Umbilical cord (tissue), 2 donors: ENCODE results near the gene TATDN2. TPM values are rescaled to one million over a fixed set of nuclear protein-coding genes. Genes with fewer than 3 reads are reported as not detected.

Experiments used
- DNase-seq: peaks from one replicate; pipeline ENCODE4 v3.0.0-alpha.2; 2015; ENCODE audit warnings: low spot score
- total RNA-seq: library from RNA; depleted of rRNA; stranded (reverse); fragments of >200 nt; gene quantifications from one replicate; pipeline ENCODE4 v1.2.3, GENCODE V29; 2014; ENCODE audit warnings: low replicate concordance; ENCODE audit not compliant: insufficient read depth

Gene TATDN2
- total RNA-seq, 1 donor from 2014 or later: 12.5 TPM

GRCh38 chr3:10317311-10317960, 69.2 kb downstream of the TATDN2 start:
- no peak for DNase-seq

- DNase-seq: no peak
These were observed 69.7 kb downstream of the TATDN2 start for GRCh38 chr3:10317961-10318350.

DNA sequence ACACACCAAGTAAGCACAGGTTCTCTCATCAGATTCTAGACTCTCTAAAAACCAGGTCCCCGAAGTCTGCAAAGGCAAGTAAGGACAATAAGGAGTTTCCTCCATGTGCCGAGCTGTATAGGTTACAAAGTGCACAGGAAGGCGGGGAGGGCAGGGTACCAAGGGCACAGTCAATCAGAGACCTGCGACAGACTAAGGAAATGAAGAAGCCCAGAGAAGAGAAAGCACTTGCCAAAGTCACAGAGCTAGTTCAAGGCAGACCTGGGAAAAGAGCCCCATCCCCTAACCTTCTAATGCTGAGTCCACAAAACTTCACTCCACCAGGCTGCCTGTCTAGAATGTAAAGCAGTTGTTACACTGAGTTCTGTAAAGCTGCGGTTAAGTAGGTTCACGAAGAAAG, 71.0 kb downstream of the TATDN2 start:
- no peak for DNase-seq

DNA sequence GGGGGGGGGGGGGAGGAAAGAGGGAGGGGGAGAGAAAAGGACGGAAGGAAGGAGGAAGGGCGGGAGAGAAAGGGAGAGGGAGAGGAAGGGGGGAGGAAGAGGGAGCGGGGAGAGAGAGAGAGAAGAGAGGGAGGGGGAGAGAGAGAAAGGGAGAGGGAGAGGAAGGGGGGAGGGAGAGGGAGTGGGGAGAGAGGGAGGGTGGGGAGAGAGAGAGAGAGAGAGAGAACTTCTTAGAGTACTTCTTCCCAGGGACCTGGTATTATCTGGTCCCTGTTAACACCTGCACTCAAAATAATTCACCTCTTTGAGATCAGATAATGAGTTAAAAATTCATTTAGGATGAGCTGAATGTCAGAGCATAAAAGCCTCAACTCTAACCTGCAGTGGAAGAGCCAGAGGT, 71.5 kb downstream of the TATDN2 start:
- no peak for DNase-seq

DNA sequence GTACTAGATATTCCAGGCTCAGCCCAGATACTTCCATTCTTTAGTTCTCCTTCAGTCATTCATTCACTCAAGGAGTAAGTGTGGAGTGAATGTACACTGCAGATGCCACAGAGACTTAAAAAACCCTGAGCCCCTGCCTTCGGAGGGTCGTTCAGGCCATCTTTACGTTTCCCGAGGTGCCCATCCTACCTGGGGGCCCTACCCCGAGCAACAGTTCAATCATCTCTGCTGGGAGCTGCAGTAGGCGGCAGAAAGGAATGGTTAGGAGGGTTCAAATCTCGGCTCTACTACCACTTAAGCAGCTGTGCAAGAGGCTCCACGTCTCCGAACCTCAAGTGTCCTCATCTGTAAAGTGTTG, 72.0 kb downstream of the TATDN2 start:
- DNase-seq: peak; percentile 6

DNA sequence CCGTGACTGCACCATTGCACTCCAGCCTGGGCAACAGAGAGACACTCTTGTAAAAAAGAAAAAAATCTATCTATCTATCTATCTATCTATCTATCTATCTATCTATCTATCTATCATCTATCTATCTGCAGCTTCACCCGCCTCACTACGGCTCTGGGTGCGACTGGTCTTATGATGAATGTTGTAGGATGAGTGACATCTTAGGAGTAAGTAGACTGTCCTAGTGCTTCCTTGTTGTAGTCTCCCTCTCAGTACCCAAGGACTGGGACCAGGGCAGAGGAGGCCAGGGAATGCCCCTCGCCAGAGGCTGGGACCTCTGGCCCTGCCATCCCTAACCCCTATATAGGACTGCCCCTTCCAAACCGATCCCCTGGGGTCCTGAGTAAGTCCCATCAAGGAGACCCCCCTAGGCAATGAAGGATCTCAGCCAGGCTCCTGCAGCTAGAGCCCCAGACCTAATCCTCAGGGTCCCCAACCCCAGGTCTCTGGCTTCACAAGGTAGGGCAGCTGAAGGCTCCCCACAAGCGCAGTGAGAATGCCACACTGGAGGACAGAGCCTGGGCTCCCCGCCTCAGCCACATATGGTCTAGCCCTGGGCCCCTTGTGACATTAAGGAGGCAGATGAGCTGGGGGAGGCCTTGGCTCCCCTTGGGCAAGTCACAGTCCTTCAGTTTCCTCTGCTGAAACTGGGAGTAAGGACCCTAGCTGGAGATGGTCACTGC, 73.5 kb downstream of the TATDN2 start:
- DNase-seq: no peak

GRCh38 chr3:10322352-10322710, 74.1 kb downstream of the TATDN2 start:
- no peak for DNase-seq

DNA sequence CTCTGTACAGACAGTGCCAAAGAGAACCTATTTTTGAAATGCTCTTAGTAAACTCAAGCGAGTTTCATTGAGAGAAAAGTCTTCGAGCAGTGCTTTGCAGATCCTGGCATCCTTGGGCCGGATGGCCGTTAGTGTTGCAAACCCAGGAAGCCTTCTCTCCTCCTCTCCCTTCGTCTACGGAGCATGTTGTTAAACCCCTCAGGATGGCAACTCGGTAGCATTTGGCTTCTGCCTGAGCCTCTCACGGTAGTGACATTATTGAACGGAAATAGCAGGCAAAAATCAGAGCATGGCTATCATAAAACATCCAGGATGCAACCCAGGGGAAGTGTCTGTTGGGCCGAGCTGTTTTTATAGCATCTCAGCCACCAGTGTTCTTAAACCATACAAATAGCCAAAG, 79.3 kb downstream of the TATDN2 start:
- no peak for DNase-seq

DNA sequence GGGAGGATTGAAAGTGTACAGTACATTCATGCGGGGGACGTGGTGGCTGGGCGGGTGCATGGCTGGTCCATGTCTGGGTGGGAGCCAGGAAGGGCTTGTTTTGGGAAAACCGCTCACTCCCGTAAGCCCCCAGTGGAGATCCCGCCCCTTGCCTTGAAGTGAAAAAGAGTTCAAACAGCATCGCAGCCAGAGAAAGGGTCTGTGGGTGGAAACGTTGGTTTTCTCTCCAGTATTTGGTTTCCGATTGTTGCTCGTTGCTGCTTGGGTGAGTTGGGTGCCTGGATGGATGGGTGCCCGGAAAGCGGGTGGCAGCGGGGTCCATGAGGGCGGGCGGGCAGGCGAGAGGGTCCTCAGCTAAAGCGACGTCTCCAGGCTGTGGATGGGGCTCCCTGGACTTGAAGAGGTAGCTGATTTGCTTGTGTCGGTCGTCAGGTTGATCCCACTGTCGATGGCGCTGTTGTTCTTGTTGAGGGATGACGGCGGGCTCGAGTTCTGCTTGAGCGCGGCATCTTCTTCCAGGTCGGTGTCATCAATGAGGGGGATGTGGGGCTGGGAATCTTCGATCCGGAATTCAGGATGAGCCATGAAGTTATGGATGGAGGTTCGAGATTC, 80.3 kb downstream of the TATDN2 start:
- DNase-seq: no peak

DNA sequence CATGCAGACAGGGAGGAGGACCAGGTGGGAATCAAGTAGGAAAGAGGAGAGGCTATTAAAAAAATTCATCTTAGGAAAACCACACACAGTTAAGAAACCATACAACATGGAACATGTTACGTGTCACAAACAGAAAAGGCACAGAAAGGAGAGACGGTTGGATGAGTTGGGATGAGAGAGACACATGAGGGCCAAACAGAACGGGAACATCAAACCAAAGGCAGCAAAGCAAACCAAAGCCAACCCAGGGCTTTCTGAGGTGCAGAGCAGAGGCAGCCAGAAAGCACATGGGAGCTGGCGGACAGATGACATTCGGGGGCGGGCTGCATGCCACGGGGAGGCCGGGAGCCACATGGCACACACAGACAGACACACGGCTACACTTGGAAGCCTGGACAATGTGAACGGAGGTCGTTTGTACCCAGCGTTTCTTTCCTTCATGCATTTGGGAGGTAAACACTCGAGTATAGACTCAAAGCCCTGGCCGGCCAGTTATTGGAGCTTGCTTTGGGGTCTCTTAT, 81.3 kb downstream of the TATDN2 start:
- DNase-seq: no peak

- DNase-seq: no peak
These were observed 82.1 kb downstream of the TATDN2 start for GRCh38 chr3:10330319-10330718.

Other genes with a start within 250 kb of the TATDN2 start
- 2.6 TPM for gene FANCD2, start 222.0 kb upstream of the TATDN2 start, total RNA-seq
- 1.7 TPM for gene FANCD2OS, start 140.2 kb upstream of the TATDN2 start, total RNA-seq
- 115 TPM for gene BRK1, start 132.8 kb upstream of the TATDN2 start, total RNA-seq
- 58.5 TPM for gene VHL, start 106.7 kb upstream of the TATDN2 start, total RNA-seq
- 2.9 TPM for gene IRAK2, start 83.5 kb upstream of the TATDN2 start, total RNA-seq
- not detected for gene GHRL, start 44.5 kb downstream of the TATDN2 start, total RNA-seq
- 152 TPM for gene SEC13, start 72.7 kb downstream of the TATDN2 start, total RNA-seq